ENCODE measurements around the gene EYA3. TPM values are rescaled to one million over a fixed set of nuclear protein-coding genes. Genes with fewer than 3 reads are reported as not detected.

Gene EYA3
- total RNA-seq, 1 experiment from 2014 or later = 32.7 TPM

DNA sequence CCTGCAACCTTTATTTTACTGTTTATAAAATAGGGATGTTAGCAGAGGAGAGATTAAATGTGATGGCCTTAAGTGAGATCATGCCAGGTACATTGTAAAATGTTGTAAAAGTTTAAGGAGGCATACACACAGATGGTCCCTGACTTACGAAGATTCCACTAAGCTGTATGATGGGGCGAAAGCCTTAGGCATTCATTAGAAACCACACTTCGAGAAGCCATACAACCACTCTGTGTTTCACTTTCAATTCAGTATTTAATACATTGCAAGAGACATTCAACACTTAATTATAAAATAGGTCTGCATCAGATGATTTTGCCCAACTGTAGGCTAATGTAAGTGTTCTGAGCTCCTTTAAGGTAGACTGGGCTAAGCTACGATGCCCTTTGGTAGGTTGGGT is 149.9 kb downstream of the EYA3 start:
- Histone ChIP-seq H3K56ac (ENCODE audit: insufficient read length, low read depth, low read length) (no peak overlapping the region), H3K9me3 (ENCODE audit: control insufficient read depth, low read depth, low read length) (no peaks in the 10 kb centered on the region), H2BK15ac (ENCODE audit: low read depth, low read length) (no peak overlapping the region), H3K79me1 (ENCODE audit: insufficient read depth, low read depth, low read length, poor library complexity, severe bottlenecking) (peaks cover 4% of the 10 kb centered on the region), H3K23me2 (ENCODE audit: insufficient read length, low read depth, low read length, poor library complexity, severe bottlenecking) (peaks cover 15% of the 10 kb centered on the region), H4K91ac (ENCODE audit: insufficient read length, low read depth, low read length) (no peak overlapping the region), H2AK5ac (ENCODE audit: insufficient read length, low read length) (no peak overlapping the region), H3K18ac (ENCODE audit: insufficient read length, low read depth, low read length) (no peak overlapping the region), H4K20me1 (ENCODE audit: control insufficient read depth, insufficient read depth, insufficient read length) (no peaks in the 10 kb centered on the region), H3K79me2 (ENCODE audit: insufficient read depth, low read length) (peaks cover 2% of the 10 kb centered on the region; the same call in 1 of the 2 replicates), H3K9ac (ENCODE audit: extremely low read depth, insufficient read length, low read length) (no peak overlapping the region), H3K23ac (ENCODE audit: insufficient read length, low read depth, low read length) (no peak overlapping the region), H3K14ac (ENCODE audit: insufficient read depth, low read length) (no peak overlapping the region), H3K27ac (ENCODE audit: insufficient read length, low read depth, low read length) (no peak overlapping the region), H4K8ac (replicated peaks; ENCODE audit: insufficient read length, low read depth, low read length) (no peak overlapping the region), H3K4ac (ENCODE audit: low read depth, low read length) (no peak overlapping the region), H3K27me3 (ENCODE audit: insufficient read depth, low read length) (no peaks in the 10 kb centered on the region), H3K4me2 (ENCODE audit: insufficient read depth, insufficient read length, low read length) (no peak overlapping the region), H3T11ph (ENCODE audit: low read length) (no peak overlapping the region), H2BK20ac (ENCODE audit: low read depth, low read length, poor library complexity, severe bottlenecking) (no peak overlapping the region), H3K4me1 (ENCODE audit: insufficient read depth, low read length) (peaks cover 6% of the 10 kb centered on the region; the same call in 1 of the 2 replicates), H2BK5ac (ENCODE audit: insufficient read length, low read length) (no peak overlapping the region), H2BK120ac (ENCODE audit: low read depth, low read length, poor library complexity, severe bottlenecking) (no peak overlapping the region), H2BK12ac (ENCODE audit: insufficient read length, low read depth, low read length) (no peak overlapping the region), H4K5ac (ENCODE audit: insufficient read length, low read depth, low read length) (no peak overlapping the region), H2AFZ (ENCODE audit: low read length) (no peak overlapping the region)
- Mint-ChIP-seq H3K36me3 (ENCODE audit: insufficient read depth in 1 of 3, low read depth in 3 of 3) (peaks cover 0 to 26% (median 23%) of the 10 kb centered on the region in 3 experiments; a peak in 5 of 7 replicates), H3K27me3 (ENCODE audit: low read depth) (peaks cover 2% of the 10 kb centered on the region; the same call in 1 of the 2 replicates), H3K9me3 (no peaks in the 10 kb centered on the region; a peak in 1 of 5 replicates), H3K4me3 (peak overlapping the region in 1 of 2 experiments; percentile 86; a peak in 2 of 5 replicates), H3K4me1 (peaks cover 50 to 53% of the 10 kb centered on the region in 2 experiments), H3K27ac (peak overlapping the region in 2 of 3 experiments; percentile 83 to 97; a peak in 2 of 7 replicates)
- DNase-seq = no peak
- TF ChIP-seq, protein P1, sequence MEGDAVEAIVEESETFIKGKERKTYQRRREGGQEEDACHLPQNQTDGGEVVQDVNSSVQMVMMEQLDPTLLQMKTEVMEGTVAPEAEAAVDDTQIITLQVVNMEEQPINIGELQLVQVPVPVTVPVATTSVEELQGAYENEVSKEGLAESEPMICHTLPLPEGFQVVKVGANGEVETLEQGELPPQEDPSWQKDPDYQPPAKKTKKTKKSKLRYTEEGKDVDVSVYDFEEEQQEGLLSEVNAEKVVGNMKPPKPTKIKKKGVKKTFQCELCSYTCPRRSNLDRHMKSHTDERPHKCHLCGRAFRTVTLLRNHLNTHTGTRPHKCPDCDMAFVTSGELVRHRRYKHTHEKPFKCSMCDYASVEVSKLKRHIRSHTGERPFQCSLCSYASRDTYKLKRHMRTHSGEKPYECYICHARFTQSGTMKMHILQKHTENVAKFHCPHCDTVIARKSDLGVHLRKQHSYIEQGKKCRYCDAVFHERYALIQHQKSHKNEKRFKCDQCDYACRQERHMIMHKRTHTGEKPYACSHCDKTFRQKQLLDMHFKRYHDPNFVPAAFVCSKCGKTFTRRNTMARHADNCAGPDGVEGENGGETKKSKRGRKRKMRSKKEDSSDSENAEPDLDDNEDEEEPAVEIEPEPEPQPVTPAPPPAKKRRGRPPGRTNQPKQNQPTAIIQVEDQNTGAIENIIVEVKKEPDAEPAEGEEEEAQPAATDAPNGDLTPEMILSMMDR (conservative IDR thresholded peaks at IDR 0.05) = no peak
- WGBS (ENCODE audit: extremely low coverage, insufficient read length, low lambda C conversion rate) = no CpG with 5 or more reads among the region's 4 CpGs

Measured in H9 (cell line).